ENCODE results near the gene CTXND2.
"Not testable (repeated sequence)": the region's sequence is repeated elsewhere in the genome, so short reads cannot be mapped to it uniquely, and the experiment has no call there.

- not testable (repeated sequence) for TF ChIP-seq CTCF (optimal IDR thresholded peaks at IDR 0.05 in 1 of 3, IDR thresholded peaks at IDR 0.05 in 1 of 3, conservative IDR thresholded peaks at IDR 0.05 in 1 of 3; ENCODE audit: extremely low read depth in 1 of 3, insufficient read depth in 2 of 3, low read length in 3 of 3); EZH2 (IDR thresholded peaks at IDR 0.05; ENCODE audit: low read length)
These were observed 36.1 kb upstream of the CTXND2 start for GRCh38 chr1:150850801-150851362.

Measured in keratinocyte (primary cell).